GM18526 (cell line): ENCODE data around the gene VASH2.

Experiments used
- POLR2A ChIP-seq: IDR thresholded peaks from 3 replicates; pipeline ENCODE4 v1.6.1; 2011; ENCODE audit not compliant: insufficient read length; ENCODE audit errors: extremely low read depth

The VASH2 gene

GRCh38 chr1:212968368-212968863 lies 18.1 kb downstream of the VASH2 start:
- TF ChIP-seq POLR2A = no peak

- TF ChIP-seq POLR2A = no peak
These were observed 19.7 kb downstream of the VASH2 start for GRCh38 chr1:212970085-212970484.

- no peak for TF ChIP-seq POLR2A
These were observed 21.0 kb downstream of the VASH2 start for GRCh38 chr1:212971312-212971711.

GRCh38 chr1:212973426-212973825 lies 23.1 kb downstream of the VASH2 start:
- TF ChIP-seq POLR2A = no peak

- TF ChIP-seq POLR2A = no peak
These were observed 23.6 kb downstream of the VASH2 start for GRCh38 chr1:212973899-212974298.

- TF ChIP-seq POLR2A = no peak
These were observed 24.4 kb downstream of the VASH2 start for GRCh38 chr1:212974711-212975110.

- no peak for TF ChIP-seq POLR2A
These were observed 25.0 kb downstream of the VASH2 start for GRCh38 chr1:212975111-212975918.

GRCh38 chr1:212976586-212976985 lies 26.2 kb downstream of the VASH2 start:
- TF ChIP-seq POLR2A = no peak

- no peak for TF ChIP-seq POLR2A
These were observed 27.7 kb downstream of the VASH2 start for GRCh38 chr1:212977781-212978645.

- TF ChIP-seq POLR2A = no peak
These were observed 29.2 kb downstream of the VASH2 start for GRCh38 chr1:212979340-212980122.

GRCh38 chr1:212980123-212980785 lies 29.9 kb downstream of the VASH2 start:
- TF ChIP-seq POLR2A = no peak

GRCh38 chr1:212981025-212981495 lies 30.7 kb downstream of the VASH2 start:
- TF ChIP-seq POLR2A = no peak

GRCh38 chr1:212981571-212982328 lies 31.4 kb downstream of the VASH2 start:
- no peak for TF ChIP-seq POLR2A
